Adipocyte (in vitro differentiated cells): ENCODE data around the gene OTULINL.
A peak's percentile ranks its signal among the peaks of the same experiment; 100 is the strongest.

Experiments
- DNase-seq: peaks from one replicate; pipeline ENCODE4 v3.0.0-alpha.2; 2015; ENCODE audit warnings: low read depth
- H3K27me3 ChIP-seq: replicated peaks from 2 replicates; pipeline ENCODE4 v1.7.0; 2013; ENCODE audit warnings: mild to moderate bottlenecking, low read length, moderate library complexity; ENCODE audit not compliant: control insufficient read depth, insufficient read depth
- H3K36me3 ChIP-seq: 2 replicates; pipeline ENCODE4 v1.7.0; 2013; ENCODE audit warnings: low read length, mild to moderate bottlenecking, moderate library complexity; ENCODE audit not compliant: control insufficient read depth, insufficient read depth, severe bottlenecking
- H3K4me1 ChIP-seq: 2 replicates; pipeline ENCODE4 v1.7.0; 2013; ENCODE audit warnings: mild to moderate bottlenecking, low read length, moderate library complexity; ENCODE audit not compliant: control insufficient read depth, insufficient read depth
- H3K4me3 ChIP-seq: 2 replicates; pipeline ENCODE4 v1.7.0; 2013; ENCODE audit warnings: mild to moderate bottlenecking, low read length, moderate library complexity
- H3K9ac ChIP-seq: 2 replicates; pipeline ENCODE4 v1.7.0; 2013; ENCODE audit warnings: mild to moderate bottlenecking, low read length, moderate library complexity
- H3K9me3 ChIP-seq: 2 replicates; pipeline ENCODE4 v1.7.0; 2013; ENCODE audit warnings: mild to moderate bottlenecking, low read length, moderate library complexity; ENCODE audit not compliant: control insufficient read depth

Gene OTULINL

GRCh38 chr5:14577079-14577725 lies 4.4 kb upstream of the OTULINL start:
- no peak for DNase-seq
- H3K27me3 ChIP-seq: peaks cover 31% of the 10 kb centered on the region
- no peaks in the 10 kb centered on the region for H3K36me3 ChIP-seq
- no peak overlapping the region for H3K4me3 ChIP-seq
- H3K9me3 ChIP-seq: peaks cover 3% of the 10 kb centered on the region
- peaks cover 6% of the 10 kb centered on the region for H3K4me1 ChIP-seq
- H3K9ac ChIP-seq: no peak overlapping the region

- Histone ChIP-seq H3K36me3 (no peaks in the 10 kb centered on the region), H3K9ac (no peak overlapping the region), H3K27me3 (peaks cover 31% of the 10 kb centered on the region), H3K4me1 (peaks cover 12% of the 10 kb centered on the region), H3K9me3 (peaks cover 3% of the 10 kb centered on the region), H3K4me3 (no peak overlapping the region)
- no peak for DNase-seq
Observed at GRCh38 chr5:14577971-14578370, 3.6 kb upstream of the OTULINL start.

GRCh38 chr5:14579246-14579645 lies 2.3 kb upstream of the OTULINL start:
- peaks cover 3% of the 10 kb centered on the region for H3K9me3 ChIP-seq
- peaks cover 36% of the 10 kb centered on the region for H3K27me3 ChIP-seq
- H3K36me3 ChIP-seq: no peaks in the 10 kb centered on the region
- H3K4me3 ChIP-seq: no peak overlapping the region
- no peak for DNase-seq
- H3K4me1 ChIP-seq: peaks cover 12% of the 10 kb centered on the region
- no peak overlapping the region for H3K9ac ChIP-seq

GRCh38 chr5:14579731-14580397 lies 1.7 kb upstream of the OTULINL start:
- Histone ChIP-seq H3K4me1 (peaks cover 12% of the 10 kb centered on the region), H3K9ac (no peak overlapping the region), H3K4me3 (no peak overlapping the region), H3K36me3 (no peaks in the 10 kb centered on the region), H3K9me3 (peaks cover 3% of the 10 kb centered on the region), H3K27me3 (peaks cover 41% of the 10 kb centered on the region)
- no peak for DNase-seq

- no peak overlapping the region for H3K9ac ChIP-seq
- H3K27me3 ChIP-seq: peaks cover 44% of the 10 kb centered on the region
- H3K9me3 ChIP-seq: peaks cover 4% of the 10 kb centered on the region
- DNase-seq: peak; percentile 82
- H3K4me3 ChIP-seq: no peak overlapping the region
- no peaks in the 10 kb centered on the region for H3K36me3 ChIP-seq
- peaks cover 12% of the 10 kb centered on the region for H3K4me1 ChIP-seq
Observed at GRCh38 chr5:14580398-14581034, 1.1 kb upstream of the OTULINL start.

GRCh38 chr5:14581891-14582796 lies 552 bp downstream of the OTULINL start:
- Histone ChIP-seq H3K4me1 (peaks cover 12% of the 10 kb centered on the region), H3K9me3 (peaks cover 7% of the 10 kb centered on the region), H3K9ac (no peak overlapping the region), H3K36me3 (no peaks in the 10 kb centered on the region), H3K4me3 (peak overlapping the region; percentile 82), H3K27me3 (peaks cover 44% of the 10 kb centered on the region)
- peak; percentile 43 for DNase-seq

GRCh38 chr5:14582797-14583137 lies 1.2 kb downstream of the OTULINL start:
- no peaks in the 10 kb centered on the region for H3K36me3 ChIP-seq
- peaks cover 7% of the 10 kb centered on the region for H3K9me3 ChIP-seq
- H3K4me3 ChIP-seq: peak overlapping the region; percentile 82
- peaks cover 12% of the 10 kb centered on the region for H3K4me1 ChIP-seq
- no peak overlapping the region for H3K9ac ChIP-seq
- peaks cover 41% of the 10 kb centered on the region for H3K27me3 ChIP-seq
- DNase-seq: peak; percentile 7

GRCh38 chr5:14584848-14585247 lies 3.3 kb downstream of the OTULINL start:
- H3K27me3 ChIP-seq: peaks cover 23% of the 10 kb centered on the region
- peaks cover 3% of the 10 kb centered on the region for H3K9me3 ChIP-seq
- no peak overlapping the region for H3K9ac ChIP-seq
- DNase-seq: no peak
- H3K36me3 ChIP-seq: no peaks in the 10 kb centered on the region
- H3K4me3 ChIP-seq: no peak overlapping the region
- H3K4me1 ChIP-seq: peaks cover 12% of the 10 kb centered on the region

GRCh38 chr5:14587150-14587549 lies 5.6 kb downstream of the OTULINL start:
- Histone ChIP-seq H3K9ac (no peak overlapping the region), H3K9me3 (peaks cover 3% of the 10 kb centered on the region), H3K27me3 (peaks cover 26% of the 10 kb centered on the region), H3K4me1 (peaks cover 7% of the 10 kb centered on the region), H3K4me3 (no peak overlapping the region), H3K36me3 (no peaks in the 10 kb centered on the region)
- DNase-seq: no peak

- no peak overlapping the region for H3K9ac ChIP-seq
- no peaks in the 10 kb centered on the region for H3K36me3 ChIP-seq
- H3K27me3 ChIP-seq: peaks cover 27% of the 10 kb centered on the region
- no peaks in the 10 kb centered on the region for H3K4me1 ChIP-seq
- DNase-seq: no peak
- peaks cover 3% of the 10 kb centered on the region for H3K9me3 ChIP-seq
- H3K4me3 ChIP-seq: no peak overlapping the region
Observed at GRCh38 chr5:14588145-14588544, 6.6 kb downstream of the OTULINL start.
